SIG-M5 treated with dmso at 0.1 percent for 504 hours (cell line): ENCODE data around the gene WDR89.
"Not testable (repeated sequence)": the region's sequence is repeated elsewhere in the genome, so short reads cannot be mapped to it uniquely, and the experiment has no call there.

Experiments used
- DNase-seq: peaks from one replicate; lab custom pipeline; 2025; ENCODE audit not compliant: unreplicated experiment; lab: John Stamatoyannopoulos, UW

WDR89 gene

GRCh38 chr14:63654346-63654745 lies 12.7 kb upstream of the WDR89 start:
- no peak for DNase-seq

- no peak for DNase-seq
Measured at GRCh38 chr14:63652406-63652805, 10.7 kb upstream of the WDR89 start.

DNA sequence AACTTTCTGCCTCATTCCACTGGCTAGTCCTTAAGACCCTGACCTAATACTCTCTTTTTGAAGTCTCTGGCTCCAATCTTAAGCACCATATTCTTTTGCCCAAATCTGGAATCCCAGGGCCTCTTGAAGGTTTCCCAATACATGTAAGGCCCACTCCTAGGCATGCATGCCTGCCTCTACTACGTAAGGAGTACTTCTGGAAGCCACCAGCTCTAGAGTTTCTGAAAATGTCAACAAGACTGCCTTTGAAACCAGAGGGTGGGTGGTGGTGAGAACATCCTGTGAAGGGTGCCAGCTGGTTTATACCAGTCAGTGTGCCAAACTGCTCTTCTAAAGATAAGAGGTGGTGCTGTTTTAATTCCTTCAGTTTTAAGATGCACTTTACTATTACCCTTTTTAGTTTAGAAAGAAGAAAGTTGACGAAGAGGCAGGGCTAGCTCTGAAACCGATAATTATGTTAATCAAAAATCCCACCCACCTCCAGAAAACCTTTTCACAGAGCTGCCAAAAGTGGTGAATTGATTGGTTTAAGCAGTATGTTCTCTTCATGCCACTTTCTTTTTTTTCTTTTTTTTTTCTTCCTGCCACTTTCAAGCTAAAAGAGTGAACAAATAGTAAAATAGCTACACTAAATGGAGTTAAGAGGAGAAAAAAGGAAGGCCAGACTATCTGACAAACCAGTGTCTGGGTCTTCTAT lies 8.7 kb upstream of the WDR89 start:
- DNase-seq: no peak

DNA sequence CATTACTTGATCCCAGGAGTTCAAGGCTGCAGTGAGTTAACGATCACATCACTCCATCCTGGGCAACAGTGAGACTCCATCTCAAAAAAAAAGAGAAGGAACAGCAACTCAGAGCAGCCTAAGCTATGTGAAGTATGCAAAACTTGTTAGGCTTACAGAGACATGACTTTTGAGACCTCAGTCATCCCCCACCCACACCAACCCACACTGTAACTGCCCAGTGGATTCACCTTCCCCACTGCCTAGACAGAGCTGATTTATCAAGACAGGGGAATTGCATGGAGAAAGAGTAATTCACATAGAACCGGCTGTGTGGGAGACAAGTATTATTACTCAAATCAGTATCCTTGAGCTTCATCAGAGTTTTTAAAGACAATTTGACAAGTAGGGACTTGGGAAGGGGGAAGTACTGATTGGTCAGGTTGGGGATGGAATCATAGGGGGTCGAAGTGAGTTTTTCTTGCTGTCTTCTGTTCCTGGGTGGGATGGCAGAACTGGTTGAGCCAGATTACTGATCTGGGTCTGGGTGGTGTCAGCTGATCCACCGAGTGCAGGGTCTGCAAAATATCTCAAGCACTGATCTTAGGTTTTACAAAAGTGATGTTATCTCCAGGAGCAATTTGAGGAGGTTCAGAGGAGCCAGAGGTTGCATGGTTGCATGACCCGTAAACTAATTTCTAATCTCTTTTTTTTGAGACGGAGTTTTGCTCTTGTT lies 6.2 kb upstream of the WDR89 start:
- DNase-seq: no peak

DNA sequence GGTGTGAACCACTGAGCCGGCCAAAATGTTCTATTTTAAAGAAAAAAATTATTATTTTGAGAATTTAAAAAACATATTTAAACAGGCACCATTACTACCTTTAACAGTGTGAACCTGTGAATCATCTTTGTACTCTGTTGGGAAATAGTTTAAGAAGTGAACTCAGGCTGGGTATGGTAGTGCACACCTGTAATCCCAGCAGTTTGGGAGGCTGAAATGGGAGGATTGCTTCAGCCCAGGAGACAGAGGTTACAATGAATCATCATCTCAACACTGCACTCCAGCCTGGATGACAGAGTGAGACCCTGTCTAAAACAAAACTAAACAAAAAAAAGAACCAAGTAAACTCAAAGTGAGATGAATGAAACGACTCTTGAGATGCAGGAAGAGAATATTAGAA lies 3.1 kb upstream of the WDR89 start:
- DNase-seq: no peak

- DNase-seq: no peak
Measured at GRCh38 chr14:63642656-63643382, 1.1 kb upstream of the WDR89 start.

DNA sequence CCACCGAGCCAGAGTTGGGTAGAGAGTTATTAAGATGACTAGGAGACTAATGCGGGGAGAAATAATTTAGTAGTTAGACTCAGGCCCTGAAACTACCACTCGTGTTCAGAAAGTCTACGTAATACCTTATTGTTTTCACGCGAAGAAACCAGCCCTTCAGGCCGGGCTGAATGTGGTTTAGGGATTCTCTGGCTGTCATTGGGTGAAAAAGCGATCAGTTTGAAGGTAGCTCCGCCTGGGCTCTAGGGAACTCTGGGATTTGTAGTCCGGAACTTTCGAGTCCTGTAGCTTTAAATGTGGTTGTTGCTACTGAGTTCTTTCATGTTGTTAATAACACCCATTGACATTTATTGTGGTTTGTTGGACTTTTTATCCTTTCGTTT lies 549 bp upstream of the WDR89 start:
- DNase-seq: peak; percentile 98

DNA sequence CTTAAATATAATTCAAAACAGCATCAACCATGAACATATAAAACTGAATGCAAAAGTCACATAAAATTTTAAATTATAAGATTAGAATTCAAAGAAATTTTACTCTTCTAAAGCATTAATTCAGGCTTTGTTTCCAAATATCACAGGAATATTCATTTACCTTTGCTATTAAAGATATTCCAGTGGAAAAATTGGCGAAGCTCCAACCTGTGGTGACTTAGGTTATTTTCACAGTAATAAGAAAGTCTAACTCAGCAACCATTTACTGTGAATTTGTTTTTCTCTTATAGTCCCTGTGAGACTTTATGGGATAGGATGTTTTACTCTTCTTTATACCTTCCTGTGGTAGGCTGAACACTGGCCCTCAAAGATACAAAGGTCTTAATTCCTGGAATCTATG lies 3.2 kb downstream of the WDR89 start:
- no peak for DNase-seq

GRCh38 chr14:63636094-63636635 lies 5.5 kb downstream of the WDR89 start:
- not testable (repeated sequence) for DNase-seq

DNA sequence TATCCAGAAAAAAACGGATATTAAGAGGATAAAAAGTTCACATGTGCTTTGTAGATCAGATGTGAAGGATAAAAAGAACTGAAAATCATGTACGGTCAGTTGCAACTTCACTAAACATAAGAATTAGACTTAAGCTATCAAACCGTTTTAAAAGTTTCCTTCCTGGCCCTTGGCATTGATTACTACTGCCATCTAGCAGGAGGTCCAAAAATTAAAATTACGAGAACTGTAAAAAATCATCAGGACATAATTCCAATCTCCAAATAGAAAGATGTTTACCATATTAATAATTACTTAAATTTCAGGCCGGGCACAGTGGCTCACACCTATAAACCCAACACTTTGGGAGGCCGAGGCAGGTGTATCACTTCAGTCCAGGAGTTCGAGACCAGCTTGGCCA lies 7.9 kb downstream of the WDR89 start:
- no peak for DNase-seq

DNA sequence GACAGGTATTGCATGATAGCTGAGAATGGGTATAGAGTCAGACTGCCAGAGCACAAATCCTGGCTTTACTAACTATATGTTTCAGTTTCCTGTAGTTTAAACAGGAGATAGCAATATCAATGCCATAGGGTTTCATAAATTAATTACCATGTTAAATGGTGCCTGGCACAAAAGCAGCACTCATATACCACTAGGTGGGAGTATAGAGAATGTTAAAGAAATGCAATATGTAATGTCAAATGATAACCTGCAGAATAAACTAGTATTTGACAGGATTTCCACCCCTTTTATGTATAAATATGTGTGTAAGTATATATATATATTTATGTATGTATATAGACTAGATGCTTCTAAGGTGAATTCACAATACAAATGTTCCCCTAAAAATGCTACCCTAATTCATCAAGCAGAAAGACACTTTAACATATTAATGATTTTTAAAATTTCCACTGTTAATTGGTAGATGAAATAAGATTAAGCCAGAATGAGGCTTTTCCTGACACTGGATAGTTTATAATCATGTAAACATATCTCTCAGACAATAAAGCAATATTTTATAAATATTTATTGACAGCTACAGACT lies 8.6 kb downstream of the WDR89 start:
- peak; percentile 50 for DNase-seq

DNA sequence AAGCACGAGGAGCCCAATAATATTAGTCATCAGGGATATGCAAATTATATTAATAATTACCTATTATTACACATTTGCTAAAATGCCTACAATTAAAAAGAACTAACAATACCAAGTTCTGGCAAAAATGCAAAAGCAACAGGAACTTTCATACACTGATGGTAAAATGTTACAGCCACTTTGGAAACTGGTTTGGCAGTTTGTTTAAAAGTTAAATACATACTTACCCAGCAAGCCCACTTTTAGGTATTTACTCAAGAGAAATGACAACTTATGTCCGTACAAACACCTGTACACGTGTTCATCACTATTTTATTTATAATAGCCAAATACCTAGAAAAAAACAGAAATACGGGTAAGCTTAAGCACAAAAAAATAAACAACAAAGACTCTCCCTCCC lies 17.0 kb downstream of the WDR89 start:
- no peak for DNase-seq

DNA sequence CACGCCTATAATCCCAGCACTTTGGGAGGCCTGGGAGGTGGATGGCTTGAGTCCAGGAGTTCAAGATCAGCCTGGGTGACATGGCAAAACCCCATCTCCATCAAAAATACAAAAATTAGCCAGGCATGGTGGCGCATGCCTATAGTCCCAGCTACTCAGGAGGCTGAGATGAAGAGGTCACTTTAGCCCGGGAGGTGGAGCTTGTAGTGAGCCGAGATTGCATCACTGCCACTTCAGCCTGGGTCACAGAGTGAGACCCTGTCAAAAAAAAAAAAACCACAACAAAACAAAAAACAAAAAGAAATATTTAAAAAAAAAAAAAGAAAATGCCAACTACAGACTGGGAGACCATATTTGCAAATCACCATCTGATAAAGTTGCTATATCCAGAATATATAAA lies 17.5 kb downstream of the WDR89 start:
- DNase-seq: no peak

DNA sequence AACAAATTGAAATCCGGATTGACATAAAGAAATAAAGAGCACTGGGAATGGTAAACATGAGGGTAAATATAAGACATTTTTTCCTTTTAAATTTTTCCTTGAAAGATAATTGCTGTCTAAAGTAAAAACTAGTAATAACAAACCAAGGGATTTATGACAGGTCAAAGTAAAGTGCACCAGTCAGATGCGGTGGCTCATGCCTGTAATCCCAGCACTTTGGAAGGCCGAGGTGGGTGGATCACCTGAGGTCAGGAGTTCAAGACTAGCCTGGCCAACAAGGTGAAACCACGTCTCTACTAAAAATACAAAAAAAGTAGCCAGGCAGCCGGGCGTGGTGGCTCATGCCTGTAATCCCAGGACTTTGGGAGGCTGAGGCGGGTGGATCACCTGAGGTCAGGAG lies 19.7 kb downstream of the WDR89 start:
- not testable (repeated sequence) for DNase-seq

DNA sequence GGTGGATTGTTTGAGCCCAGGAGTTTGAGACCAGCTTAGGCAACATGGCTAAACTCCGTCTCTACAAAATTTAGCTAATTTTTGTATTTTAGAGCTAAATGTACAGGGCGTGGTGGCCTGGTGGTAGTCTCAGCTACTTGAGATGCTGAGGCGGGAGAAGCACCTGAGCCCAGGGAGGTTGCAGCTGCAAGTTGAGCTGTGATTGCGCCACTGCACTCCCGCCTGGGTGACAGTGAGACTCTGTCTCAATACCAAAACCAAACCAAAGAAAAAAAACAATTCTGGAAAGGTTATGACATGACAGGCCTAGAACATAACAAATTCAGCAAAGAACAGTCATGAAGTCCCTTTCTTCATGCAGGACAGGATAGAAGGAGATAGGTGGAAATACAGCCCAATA lies 25.7 kb downstream of the WDR89 start:
- no peak for DNase-seq

- DNase-seq: no peak
Measured at GRCh38 chr14:63614679-63615363, 26.9 kb downstream of the WDR89 start.

- peak; percentile 28 for DNase-seq
Measured at GRCh38 chr14:63611078-63611477, 30.6 kb downstream of the WDR89 start.

- DNase-seq: no peak
Measured at GRCh38 chr14:63605041-63605532, 36.6 kb downstream of the WDR89 start.

DNA sequence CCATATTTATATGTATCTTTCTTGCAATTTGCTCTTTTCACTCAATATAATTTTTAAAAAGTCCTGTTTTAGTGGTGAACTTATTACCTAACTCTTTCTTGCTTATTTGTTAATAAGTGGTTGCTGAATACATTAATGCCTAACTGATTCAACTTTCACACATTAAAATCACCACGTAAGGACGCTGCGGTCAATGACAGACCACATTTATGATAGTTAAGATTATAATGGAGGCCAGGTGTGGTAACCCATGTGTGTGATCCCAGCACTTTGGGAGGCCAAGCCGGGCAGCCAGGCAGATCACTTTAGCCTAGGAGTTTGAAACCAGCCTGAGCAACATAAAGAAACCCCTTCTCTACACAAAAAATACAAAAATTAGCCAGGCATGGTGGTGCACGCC lies 37.0 kb downstream of the WDR89 start:
- DNase-seq: no peak

DNA sequence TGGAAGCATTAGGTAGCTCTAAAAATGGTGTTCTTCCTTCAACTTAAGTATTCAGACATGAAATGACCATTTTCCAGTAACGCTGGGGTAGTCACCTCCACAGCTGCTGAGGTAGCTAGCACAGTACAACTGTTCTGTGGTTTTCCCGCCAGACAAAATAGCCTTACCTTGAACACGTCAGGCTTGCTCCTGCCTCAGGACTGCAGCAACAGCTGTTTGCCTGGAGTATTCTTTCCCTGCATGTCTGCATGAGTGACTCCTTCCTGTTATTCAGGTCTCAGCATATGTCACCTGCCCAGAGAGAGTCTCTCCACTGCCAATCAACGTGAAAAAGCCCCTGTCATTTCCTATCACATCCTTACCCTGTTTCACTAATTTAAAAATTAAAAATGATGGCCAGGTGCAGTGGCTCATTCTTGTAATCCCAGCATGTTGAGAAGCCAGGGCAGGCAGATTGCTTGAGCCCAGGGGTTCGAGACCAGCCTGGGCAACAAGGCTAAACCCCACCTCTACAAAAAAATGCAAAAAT lies 37.9 kb downstream of the WDR89 start:
- DNase-seq: no peak

GRCh38 chr14:63598807-63599206 lies 42.9 kb downstream of the WDR89 start:
- no peak for DNase-seq
